AG09319 (cell line): Measurements from ENCODE around the gene CHMP3.

ENCODE experiments used
- DNase-seq: peaks from one replicate; pipeline ENCODE4 v3.0.0-alpha.2; 2010; ENCODE audit warnings: low read depth; ENCODE audit errors: extremely low read depth
- CTCF ChIP-seq: IDR thresholded peaks from 2 replicates; pipeline ENCODE4 v1.5.1; 2011; ENCODE audit warnings: low read depth, mild to moderate bottlenecking, inconsistent platforms, low read length, moderate library complexity

Gene CHMP3

DNA sequence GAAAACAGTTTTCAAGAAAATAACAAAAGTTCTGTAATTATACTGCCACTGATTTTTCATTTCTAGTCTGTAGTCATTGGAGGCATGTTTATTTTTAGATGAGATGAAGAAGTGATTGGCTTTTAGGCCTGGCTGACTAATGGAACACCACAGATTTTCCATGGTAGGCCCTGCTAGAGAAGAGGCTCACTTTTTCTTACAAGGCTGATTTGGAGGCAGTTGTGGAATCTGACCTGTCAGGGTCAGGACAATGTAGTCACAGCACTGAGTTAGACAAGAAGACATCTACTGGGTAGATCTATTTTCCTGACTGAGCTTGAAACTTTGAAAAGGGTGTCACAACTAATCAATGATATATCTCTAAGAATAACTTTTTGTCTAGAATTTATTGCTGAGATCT is 78.1 kb downstream of the CHMP3 start:
- DNase-seq, result no peak
- TF ChIP-seq CTCF, result no peak

DNA sequence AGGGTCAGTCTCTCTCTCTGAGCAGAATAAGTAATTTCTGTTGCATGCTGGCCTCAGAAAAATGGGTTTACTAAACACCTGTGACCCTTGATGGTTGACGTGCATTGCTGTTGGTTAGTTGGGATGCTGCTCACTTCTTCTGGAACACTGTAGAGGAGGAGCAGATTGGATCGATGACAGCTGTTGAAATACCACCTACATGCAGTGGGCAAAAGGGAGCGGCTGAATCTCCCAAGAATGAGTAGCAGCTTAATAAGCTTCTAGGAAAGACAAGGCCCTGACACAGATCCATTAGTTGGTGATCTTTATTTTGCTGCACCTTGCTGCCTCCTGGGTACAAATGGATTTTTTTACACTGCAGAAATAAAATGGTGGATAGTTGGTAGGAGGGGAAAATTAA is 78.9 kb downstream of the CHMP3 start:
- DNase-seq, result no peak
- no peak for TF ChIP-seq CTCF

DNA sequence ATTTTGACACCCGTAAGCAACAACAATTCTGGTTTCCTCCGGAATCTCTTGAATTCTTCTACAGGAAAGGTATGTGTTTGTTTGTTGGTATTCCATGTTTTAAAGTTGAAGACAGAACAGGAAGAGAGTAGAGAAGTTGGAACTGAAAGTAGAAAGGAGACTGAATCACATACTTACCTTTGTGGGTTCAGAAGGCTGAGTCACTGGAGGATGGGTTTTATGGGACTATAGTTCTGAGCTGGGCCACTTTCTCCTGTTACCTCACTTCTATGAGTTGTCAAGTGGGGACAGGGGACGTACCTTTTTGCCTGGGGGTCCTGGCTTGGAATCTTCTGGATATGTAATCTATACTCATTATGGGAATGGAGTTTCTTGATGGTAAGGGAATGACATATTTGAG is 81.2 kb downstream of the CHMP3 start:
- no peak for TF ChIP-seq CTCF

DNA sequence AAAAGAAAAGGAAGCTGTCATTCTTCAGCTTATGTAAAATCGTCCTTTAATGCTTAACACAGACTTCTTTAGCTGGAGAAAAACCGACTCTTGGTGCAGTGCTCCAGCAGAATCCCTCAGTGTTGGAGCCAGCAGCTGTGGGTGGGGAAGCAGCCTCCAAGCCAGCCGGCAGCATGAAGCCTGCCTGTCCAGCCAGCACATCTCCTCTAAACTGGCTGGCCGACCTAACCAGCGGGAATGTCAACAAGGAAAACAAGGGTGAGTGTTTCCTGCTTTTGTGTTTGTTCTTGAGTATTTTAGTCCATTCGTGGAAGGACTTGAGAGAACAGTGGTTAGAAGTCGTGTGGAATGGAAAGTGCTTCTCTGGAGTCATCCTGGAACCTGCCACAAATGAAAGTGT is 83.1 kb downstream of the CHMP3 start:
- TF ChIP-seq CTCF, result no peak
- DNase-seq, result no peak

More for the DNA sequence above, 81.2 kb downstream of the CHMP3 start:
- DNase-seq, result no peak

DNA sequence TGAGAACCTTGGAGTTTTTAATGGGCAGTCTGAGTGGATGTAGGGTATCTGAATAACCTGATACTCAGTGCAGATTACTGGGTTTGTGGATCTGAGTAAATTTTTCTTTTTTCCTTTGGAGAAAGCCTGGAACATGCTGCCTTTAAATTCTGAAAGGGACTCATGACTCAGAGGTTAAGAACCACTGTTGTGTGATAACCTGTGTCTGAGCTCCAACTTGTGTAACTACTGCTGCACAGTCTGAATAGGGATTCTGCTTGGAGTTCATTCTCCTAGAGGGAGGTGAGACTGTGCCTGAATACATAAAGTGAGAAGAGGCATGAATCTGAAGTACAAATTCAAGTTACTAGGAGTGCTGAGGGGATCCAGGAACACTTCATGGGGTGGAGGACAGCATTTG is 85.9 kb downstream of the CHMP3 start:
- TF ChIP-seq CTCF, result no peak
- no peak for DNase-seq

GRCh38 chr2:86476918-86477317 is 86.3 kb downstream of the CHMP3 start:
- DNase-seq, result no peak
- TF ChIP-seq CTCF, result no peak

GRCh38 chr2:86476092-86476491 is 87.2 kb downstream of the CHMP3 start:
- DNase-seq, result no peak
- no peak for TF ChIP-seq CTCF
